Calu3 (cell line): Measurements from ENCODE around the gene TRERF1. TPM values are rescaled to one million over a fixed set of nuclear protein-coding genes. Genes with fewer than 3 reads are reported as not detected.

Experiments used
- BruUV-seq: library from RNA; stranded (reverse); fragments of 400-500 nt; replicated peaks from 2 replicates; lab custom pipeline; 2021; lab: Mats Ljungman, UMichigan
- CTCF ChIA-PET: fragments of 300-600 bp; sonication (Branson Sonifier 250); formaldehyde crosslinking; loops from one replicate; lab custom pipeline; 2022; ENCODE audit warnings: antibody characterized with exemption; lab: Charles Lee
- DNase-seq: peaks from one replicate; pipeline ENCODE4 v3.0.0; 2022
- H3K27ac Mint-ChIP-seq: one replicate; pipeline ENCODE4 v1.8.0; 2022; ENCODE audit warnings: mixed read lengths; ENCODE audit not compliant: unreplicated experiment
- H3K27me3 Mint-ChIP-seq: one replicate; pipeline ENCODE4 v1.8.0; 2022; ENCODE audit warnings: mixed read lengths; ENCODE audit not compliant: unreplicated experiment
- H3K36me3 Mint-ChIP-seq: one replicate; pipeline ENCODE4 v1.8.0; 2022; ENCODE audit warnings: mild to moderate bottlenecking, moderate library complexity, mixed read lengths; ENCODE audit not compliant: insufficient read depth, unreplicated experiment
- H3K4me1 Mint-ChIP-seq: one replicate; pipeline ENCODE4 v1.8.0; 2022; ENCODE audit warnings: mild to moderate bottlenecking, low read depth, mixed read lengths; ENCODE audit not compliant: unreplicated experiment
- H3K4me3 Mint-ChIP-seq: one replicate; pipeline ENCODE4 v1.8.0; 2022; ENCODE audit warnings: mild to moderate bottlenecking, low read depth, moderate library complexity, mixed read lengths; ENCODE audit not compliant: unreplicated experiment
- H3K9me3 Mint-ChIP-seq: one replicate; pipeline ENCODE4 v1.8.0; 2022; ENCODE audit warnings: low read depth, mixed read lengths; ENCODE audit not compliant: unreplicated experiment
- CTCF ChIP-seq: fragments of 200-600 bp; IDR thresholded peaks from one replicate; pipeline ENCODE4 v1.8.0; 2022; ENCODE audit warnings: antibody characterized with exemption; ENCODE audit not compliant: unreplicated experiment
- intact Hi-C: fragments of 100-400 bp; cut with micrococcal nuclease; formaldehyde crosslinking; loops from one replicate; pipeline ENCODE4 v1.10.0; 2022; ENCODE audit not compliant: unreplicated experiment
- total RNA-seq: library from RNA; stranded (reverse); gene quantifications from 2 replicates; pipeline ENCODE4 v1.2.3, GENCODE V29; 2022

TRERF1 gene
- total RNA-seq, 1 experiment from 2014 or later: 1.4 TPM

GRCh38 chr6:42365021-42365420 lies 86.7 kb downstream of the TRERF1 start:
- BruUV-seq: no TSS peak
- no peak overlapping the region for H3K27ac Mint-ChIP-seq
- peaks cover 36% of the 10 kb centered on the region for H3K27me3 Mint-ChIP-seq
- no peak for TF ChIP-seq CTCF
- H3K4me1 Mint-ChIP-seq: peaks cover 9% of the 10 kb centered on the region
- H3K9me3 Mint-ChIP-seq: peaks cover 2% of the 10 kb centered on the region
- CTCF ChIA-PET: interaction anchor here (0.5 kb wide), 1 partner anchor 12 kb away, joined by 4 read pairs; no protein-coding TSS in a partner anchor
- H3K36me3 Mint-ChIP-seq: no peaks in the 10 kb centered on the region
- DNase-seq: no peak
- intact Hi-C loops: no loop called here
- no peak overlapping the region for H3K4me3 Mint-ChIP-seq

GRCh38 chr6:42363926-42364849 lies 87.5 kb downstream of the TRERF1 start:
- H3K4me1 Mint-ChIP-seq: peaks cover under 1% of the 10 kb centered on the region
- intact Hi-C loops: loop anchor here (5.0 kb wide), 1 partner anchor 363 kb away; no protein-coding TSS in a partner anchor
- no peak overlapping the region for H3K27ac Mint-ChIP-seq
- no peak for DNase-seq
- no peak overlapping the region for H3K4me3 Mint-ChIP-seq
- CTCF ChIA-PET: no interaction called here
- no TSS peak for BruUV-seq
- H3K9me3 Mint-ChIP-seq: no peaks in the 10 kb centered on the region
- no peak for TF ChIP-seq CTCF
- peaks cover 36% of the 10 kb centered on the region for H3K27me3 Mint-ChIP-seq
- no peaks in the 10 kb centered on the region for H3K36me3 Mint-ChIP-seq

GRCh38 chr6:42361036-42361435 lies 90.7 kb downstream of the TRERF1 start:
- BruUV-seq: no TSS peak
- TF ChIP-seq CTCF: no peak

DNA sequence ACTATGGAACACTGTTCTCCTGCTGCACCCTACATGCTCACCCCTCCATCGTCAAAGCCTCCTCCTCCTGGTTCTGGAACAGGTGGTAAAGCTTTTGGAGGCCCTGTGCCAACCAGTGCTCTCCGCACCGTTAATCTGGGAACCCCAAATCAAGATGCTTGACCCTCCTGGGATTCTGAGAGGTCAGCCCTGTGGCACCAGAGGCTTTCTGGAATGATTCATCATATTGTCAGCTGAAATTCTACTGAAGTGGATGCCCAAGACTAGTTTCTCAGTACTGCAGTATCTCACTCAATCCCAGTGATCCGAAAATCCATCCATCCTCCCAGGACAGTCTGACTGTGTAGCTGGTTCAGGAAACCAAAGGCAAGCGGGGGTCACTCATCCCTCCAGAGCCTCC lies 92.7 kb downstream of the TRERF1 start:
- Mint-ChIP-seq H3K36me3 (no peaks in the 10 kb centered on the region), H3K9me3 (peaks cover 4% of the 10 kb centered on the region), H3K27me3 (peaks cover 18% of the 10 kb centered on the region), H3K4me3 (no peak overlapping the region), H3K27ac (no peak overlapping the region), H3K4me1 (no peaks in the 10 kb centered on the region)
- TF ChIP-seq CTCF: no peak
- no peak for DNase-seq
- CTCF ChIA-PET: interaction anchor here (0.6 to 0.9 kb wide), 2 partner anchors 18 to 42 kb away, joined by 5 to 6 read pairs; no protein-coding TSS in a partner anchor
- intact Hi-C loops: no loop called here
- BruUV-seq: no TSS peak

More at GRCh38 chr6:42361036-42361435, 90.7 kb downstream of the TRERF1 start:
- no peak for DNase-seq
- intact Hi-C loops: loop anchor here (5.0 kb wide), 1 partner anchor 366 kb away; no protein-coding TSS in a partner anchor
- H3K27ac Mint-ChIP-seq: no peak overlapping the region
- no peak overlapping the region for H3K4me3 Mint-ChIP-seq
- no peaks in the 10 kb centered on the region for H3K36me3 Mint-ChIP-seq
- no peaks in the 10 kb centered on the region for H3K4me1 Mint-ChIP-seq
- peaks cover 34% of the 10 kb centered on the region for H3K27me3 Mint-ChIP-seq
- CTCF ChIA-PET: interaction anchor here (0.6 to 1.2 kb wide), 3 partner anchors 10 to 100 kb away, joined by 3 to 6 read pairs (median 3); no protein-coding TSS in a partner anchor
- peaks cover 2% of the 10 kb centered on the region for H3K9me3 Mint-ChIP-seq
